GM23248 (cell line): ENCODE results near the gene AGRP.

ENCODE experiments used
- EZH2 ChIP-seq: fragments of 200-600 bp; sonication (generic); IDR thresholded peaks from 2 replicates; pipeline ENCODE4 v1.6.1; 2018; ENCODE audit warnings: antibody characterized with exemption, mild to moderate bottlenecking; ENCODE audit not compliant: insufficient read depth, poor library complexity, severe bottlenecking
- EZH2phosphoT487 ChIP-seq: fragments of 200-600 bp; sonication (generic); IDR thresholded peaks from 2 replicates; pipeline ENCODE4 v1.6.1; 2018; ENCODE audit warnings: antibody characterized with exemption, moderate library complexity, mild to moderate bottlenecking, low read depth; ENCODE audit not compliant: insufficient read depth

DNA sequence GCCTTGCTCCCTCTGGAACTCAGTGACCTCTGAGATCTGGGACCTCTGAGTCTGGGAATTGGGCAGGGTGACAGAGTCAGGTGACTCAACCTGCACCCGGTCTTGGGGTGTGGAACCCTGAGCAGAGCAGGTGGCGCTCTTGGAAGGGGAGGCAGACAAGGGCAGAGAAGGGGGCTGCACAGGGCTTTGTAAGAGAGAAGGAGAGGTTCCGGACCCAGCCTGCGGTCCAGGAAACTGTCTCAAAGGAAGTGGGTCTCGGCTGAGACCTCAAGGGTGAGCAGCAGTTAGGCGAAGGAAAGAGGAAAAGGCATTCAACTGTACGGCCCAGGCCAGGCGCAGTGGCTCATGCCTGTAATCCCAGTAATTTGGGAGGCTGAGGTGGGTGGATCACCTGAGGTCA is 35.3 kb upstream of the AGRP start:
- TF ChIP-seq EZH2phosphoT487 = no peak
- no peak for TF ChIP-seq EZH2
